NCI-H1417 treated with DMSO at 0.1 percent for 48 hours (cell line): ENCODE data around the gene HNRNPA2B1.

Source experiments
- DNase-seq: peaks from one replicate; lab custom pipeline; 2025; lab: John Stamatoyannopoulos, UW

The HNRNPA2B1 gene

DNA sequence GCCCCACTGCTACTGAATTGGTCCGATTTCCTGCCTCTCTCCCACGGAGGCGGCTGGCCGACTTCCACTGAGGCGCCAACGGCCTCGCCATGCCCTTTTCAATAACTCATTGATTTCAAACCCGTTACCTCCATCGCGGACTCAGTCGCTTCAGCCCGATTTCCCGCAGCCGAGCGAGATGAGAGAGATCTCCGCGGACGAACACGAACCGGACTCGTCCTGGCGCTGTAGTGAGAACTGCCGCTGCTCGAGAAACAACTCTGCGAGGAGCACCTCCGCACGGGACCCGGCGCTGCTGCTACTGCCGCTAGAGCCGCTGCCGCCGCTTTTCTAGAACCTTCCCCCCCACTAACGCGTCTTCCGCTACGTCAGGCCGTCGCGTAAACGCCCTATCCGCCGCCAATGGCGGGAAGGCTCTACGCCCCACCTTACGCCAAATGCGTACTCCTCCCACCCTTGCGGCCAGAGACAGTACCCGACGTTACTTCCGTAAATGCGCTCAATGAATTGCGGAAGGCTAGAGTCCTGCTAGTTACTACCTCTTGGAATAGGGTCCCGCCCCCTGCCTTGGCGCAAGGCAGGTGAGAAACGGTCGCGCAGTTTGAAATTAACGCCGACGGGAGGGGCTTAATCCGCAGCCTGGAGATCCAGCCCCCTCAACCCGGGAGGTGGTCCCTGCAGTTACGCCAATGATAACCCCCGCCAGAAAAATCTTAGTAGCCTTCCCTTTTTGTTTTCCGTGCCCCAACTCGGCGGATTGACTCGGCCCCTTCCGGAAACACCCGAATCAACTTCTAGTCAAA, at the start of gene HNRNPA2B1:
Gene HNRNPA2B1, minus strand, starts transcription at position 303 of the 803 bp plus-strand sequence. Its CDS starts 169 bp downstream, at position 134.
- peak; percentile 98 for DNase-seq

DNA sequence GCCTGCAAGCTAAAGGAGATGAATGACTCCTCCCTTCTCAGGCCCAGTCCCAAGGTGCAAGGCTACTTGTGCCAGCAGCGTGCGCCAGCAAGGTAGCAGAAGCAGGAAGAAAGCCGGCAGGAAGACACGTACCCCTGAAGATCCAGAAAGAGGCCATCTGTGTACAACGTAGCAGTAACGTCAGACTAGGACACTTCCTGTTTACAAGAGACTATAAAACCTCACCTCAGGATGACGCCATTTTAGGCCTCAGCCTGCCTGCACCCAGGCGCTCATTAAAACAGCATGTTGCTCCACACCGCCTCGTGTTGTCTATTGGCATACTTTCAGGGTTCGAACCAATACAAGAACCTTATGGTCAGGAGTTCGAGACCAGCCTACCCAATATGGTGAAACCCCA, 49.7 kb upstream of the HNRNPA2B1 start:
- no peak for DNase-seq

DNA sequence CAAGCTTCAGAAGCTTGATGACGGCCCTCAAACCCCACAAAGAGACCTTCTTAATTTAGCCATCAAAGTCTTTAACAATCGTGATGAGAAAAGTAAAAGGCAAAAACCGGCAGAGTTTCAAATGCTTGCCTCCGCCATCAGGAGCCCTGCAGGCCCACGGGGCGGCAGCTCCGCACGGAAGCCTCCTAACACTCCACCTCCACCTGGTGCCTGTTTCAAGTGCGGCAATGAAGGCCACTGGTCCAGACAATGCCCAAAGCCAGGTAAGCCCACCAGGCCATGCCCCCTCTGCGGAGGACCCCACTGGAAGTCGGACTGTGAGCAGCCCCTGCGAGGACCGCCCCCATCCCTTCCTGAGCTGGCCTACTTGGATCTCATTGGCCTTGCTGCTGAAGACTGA, 44.6 kb upstream of the HNRNPA2B1 start:
- no peak for DNase-seq

DNA sequence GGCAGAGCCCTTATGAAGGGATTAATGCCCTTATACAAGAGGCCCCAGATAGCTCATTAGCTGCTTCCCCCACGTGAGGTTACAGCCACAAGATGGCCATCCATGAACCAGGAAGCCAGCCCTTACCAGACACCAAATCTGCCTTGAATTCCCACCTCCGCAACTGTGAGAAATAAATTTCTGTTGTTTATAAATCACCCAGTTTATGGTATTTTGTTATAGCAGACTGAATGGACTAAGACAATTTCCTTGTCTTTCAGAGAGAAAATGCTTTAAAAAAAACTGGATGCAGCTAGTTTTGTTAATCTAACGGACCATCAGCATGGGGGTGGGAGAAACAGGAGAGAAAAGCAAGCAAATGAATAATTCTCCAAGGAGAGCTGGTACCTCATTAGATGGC, 37.5 kb upstream of the HNRNPA2B1 start:
- DNase-seq: no peak

DNA sequence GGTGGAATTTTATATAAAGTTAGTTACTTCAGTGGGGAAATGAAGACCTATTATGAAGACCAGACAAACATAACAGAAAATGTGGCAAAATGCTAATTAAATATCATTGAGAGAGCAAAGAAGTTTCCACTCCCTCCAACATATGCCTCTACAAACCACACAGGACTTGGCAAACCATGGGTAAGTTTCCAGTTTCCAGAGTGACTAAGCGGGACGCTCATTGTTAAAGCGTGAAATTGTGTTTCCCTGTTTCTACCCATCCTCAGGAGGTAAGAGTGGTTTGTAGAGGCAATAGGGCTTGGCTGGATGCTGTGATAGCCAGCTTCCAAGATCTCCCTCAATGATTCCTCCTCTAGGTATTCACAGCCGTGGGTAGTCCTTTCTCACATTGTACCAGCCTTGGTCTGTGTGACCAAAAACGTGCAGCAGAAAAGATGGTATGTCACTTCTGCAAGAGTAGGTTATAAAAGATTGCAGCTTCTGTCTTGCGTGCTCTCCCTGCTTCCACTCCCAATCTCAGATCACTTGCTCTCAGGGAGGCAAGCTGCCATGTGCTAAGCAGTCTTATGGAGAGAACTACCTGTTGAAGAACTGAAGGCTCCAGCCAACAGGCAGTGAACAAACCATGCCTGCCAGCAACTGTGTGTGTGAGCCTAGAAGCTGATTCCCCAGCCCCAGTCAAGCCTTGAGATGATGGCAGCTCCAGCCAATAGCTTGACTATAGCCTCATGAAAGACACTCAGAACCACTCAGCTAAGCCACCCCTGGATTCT, 36.7 kb upstream of the HNRNPA2B1 start:
- DNase-seq: no peak

DNA sequence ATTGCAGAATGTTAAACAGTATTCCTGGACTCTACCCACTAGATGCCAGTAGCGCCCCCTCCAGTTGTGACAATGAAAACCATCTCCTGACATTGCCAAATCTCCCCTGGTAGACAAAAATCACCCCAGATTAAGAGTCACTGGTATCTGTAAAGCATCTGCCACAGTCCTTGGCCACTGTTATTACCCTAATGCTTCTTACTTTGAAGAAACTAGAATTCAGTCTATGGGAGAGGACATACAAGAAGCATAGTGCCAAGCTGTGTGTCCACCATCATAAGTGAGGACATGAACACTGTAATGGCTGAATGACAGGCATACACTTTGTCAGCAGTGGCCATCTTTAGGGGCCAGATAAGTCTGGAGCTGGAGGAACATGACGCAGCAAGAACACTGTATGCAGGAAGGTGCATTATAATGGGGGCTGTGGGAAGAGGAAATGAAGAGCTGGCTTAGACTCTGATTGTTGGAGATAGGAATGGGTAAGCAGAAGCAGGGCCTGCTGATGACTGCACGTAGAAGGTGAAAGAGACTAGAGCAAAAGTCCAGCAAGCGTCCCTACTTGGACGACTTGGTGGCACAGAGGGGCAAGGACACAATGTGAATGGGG, 33.5 kb upstream of the HNRNPA2B1 start:
- no peak for DNase-seq

DNA sequence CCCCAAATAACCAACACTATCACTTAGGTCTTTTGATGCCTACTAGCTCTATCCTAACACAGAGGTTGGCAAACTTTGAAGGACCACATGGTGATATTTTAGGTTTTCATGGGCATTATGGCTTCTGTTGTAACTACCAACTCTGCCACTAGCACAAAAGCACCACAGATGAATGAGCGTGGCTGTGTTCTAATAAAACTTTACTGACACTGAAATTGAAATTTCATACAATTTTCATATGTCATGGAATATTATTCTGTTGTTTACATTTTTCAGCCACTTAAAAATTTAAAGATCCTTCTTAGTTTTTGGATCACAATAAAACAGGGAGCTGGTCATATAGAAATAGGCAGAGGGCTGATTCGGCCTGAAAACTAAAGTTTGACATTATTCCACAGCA, 27.4 kb upstream of the HNRNPA2B1 start:
- no peak for DNase-seq

DNA sequence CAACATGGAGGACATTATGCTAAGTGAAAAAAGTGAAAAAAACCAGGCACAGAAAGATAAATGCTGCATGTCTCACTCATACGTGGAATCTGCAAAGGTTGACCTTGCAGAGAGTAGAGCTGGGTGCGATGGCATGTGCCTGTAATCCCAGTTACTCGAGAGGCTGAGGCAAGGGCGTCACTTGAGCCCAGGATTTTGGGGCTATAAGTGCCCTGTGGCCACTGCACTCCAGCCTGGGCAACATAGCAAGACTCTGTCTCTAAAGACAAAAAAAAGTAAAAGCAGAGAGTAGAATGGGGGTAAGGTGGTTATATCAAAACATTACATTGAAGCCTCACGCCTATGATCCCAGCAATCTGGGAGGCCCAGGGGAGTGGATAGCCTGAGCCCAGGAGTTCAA, 23.8 kb upstream of the HNRNPA2B1 start:
- no peak for DNase-seq

DNA sequence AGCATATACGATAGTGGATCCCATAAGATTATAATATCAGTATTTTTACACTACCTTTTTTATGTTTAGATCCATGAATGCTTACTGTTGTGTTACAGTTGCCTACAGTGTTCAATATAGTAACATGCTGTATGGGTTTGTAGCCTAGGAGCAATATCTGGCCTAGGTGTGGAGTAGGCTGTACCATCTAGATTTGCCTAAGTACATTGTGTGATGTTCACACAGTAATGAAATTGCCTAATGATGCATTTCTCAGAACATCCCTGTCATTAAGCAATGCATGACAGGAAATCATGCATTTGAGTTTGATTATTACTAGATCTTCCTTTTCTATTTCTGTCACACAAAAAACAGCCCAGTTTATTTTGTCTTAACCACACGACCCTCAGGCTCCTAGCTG, 15.5 kb upstream of the HNRNPA2B1 start:
- DNase-seq: no peak

DNA sequence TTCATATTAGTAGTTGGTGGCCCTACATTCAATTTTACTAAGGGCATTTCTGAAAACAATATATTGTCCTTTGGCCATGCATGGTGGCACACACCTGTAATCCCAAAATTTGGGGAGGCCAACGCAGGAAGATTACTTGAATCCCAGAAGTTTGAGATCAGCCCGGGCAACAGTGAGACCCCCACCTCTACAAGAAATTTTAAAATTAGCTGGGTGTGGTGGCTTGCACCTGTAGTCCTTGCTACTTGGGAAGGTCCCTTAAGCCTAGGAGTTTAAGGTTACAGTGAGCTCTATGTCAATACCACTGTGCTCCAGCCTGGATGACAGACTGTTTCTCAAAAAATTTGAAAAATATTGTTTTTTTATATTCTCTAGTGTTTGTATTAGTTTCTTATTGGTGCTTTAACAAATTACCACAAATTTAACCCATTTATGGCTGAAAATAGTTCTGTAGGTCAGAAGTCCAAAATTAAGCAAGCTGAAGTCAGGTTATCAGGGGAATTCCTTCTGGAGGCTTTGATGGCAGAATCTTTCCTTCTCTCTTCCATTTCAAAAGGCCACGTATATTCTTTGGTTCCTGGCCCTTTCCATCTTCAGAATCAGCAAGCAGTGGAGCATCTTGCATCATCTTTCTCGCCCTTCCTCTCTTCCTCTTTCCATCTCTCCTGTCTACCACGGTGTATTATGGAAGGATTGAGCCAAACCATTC, 13.4 kb upstream of the HNRNPA2B1 start:
- no peak for DNase-seq

DNA sequence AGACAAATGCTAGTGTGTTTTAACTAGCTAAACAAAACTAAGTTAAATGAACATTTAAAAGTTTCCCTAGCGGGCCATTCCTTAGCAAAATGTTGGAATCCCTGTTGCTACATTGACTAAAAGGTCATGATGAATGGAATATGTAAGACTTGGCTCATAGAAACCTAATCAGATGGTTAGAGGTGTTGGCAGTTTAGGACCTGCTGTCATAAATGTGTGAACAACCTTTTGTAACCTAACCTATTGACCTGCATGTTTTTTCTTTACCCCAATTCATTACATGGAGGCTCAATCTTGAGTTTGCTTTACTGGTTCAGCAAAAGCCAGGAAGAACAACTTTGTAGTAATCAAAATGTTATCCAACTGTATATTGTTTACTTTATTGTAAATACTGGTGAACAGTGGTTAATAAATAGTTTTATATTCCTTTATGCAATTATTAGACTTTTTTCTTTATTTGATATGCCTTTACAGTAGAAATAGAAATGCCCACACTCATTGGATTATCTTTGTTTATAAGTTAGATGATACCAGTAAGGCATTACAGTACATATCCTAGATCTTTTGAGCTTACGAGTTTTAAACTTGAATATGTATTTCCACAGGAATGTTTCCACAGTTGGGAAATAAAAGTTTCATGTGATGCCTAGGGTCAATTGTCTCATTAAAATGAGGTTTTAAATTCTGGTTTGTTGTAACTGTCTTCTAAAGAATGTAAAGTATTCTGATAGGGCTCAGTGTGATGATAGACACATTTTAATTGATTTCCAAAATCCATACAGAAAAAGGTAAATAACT, 12.6 kb upstream of the HNRNPA2B1 start:
- DNase-seq: no peak

DNA sequence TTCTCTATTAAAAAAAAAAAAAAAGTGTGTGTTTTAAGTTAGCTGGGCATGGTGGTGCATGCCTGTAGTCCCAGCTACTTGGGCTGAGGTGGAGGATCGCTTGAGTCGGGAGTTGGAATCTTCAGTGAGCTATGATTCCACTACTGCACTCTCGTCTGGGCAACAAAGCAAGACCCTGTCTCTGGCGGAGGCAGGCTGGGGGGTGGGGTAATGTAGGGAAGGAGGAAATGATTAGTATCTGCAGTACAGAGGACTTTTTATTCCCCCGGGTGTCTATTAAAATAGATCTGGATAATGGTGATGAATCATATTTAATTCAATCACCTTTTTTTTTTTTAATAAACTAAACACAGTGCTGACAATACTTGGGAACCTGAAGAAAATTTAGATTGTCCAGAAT, 7.5 kb upstream of the HNRNPA2B1 start:
- no peak for DNase-seq

DNA sequence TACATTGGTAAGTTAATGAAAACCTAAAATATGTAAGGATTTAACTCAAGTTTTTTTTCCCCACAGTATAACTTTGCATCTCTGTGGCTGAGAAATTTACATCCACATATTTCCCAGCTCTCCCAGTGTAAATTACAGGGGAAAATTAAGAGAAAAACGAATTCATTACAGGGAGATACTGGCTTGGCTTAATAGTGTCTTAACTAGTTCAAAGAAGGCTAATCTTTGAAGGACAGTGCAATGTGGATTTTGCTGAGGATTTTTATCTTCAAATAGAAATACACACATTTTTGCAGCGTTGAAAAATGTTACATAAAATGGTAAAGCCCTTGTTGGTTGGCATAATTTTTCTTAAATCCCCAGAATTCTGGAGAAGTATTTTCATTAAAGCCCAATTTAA, 2.5 kb upstream of the HNRNPA2B1 start:
- no peak for DNase-seq

DNA sequence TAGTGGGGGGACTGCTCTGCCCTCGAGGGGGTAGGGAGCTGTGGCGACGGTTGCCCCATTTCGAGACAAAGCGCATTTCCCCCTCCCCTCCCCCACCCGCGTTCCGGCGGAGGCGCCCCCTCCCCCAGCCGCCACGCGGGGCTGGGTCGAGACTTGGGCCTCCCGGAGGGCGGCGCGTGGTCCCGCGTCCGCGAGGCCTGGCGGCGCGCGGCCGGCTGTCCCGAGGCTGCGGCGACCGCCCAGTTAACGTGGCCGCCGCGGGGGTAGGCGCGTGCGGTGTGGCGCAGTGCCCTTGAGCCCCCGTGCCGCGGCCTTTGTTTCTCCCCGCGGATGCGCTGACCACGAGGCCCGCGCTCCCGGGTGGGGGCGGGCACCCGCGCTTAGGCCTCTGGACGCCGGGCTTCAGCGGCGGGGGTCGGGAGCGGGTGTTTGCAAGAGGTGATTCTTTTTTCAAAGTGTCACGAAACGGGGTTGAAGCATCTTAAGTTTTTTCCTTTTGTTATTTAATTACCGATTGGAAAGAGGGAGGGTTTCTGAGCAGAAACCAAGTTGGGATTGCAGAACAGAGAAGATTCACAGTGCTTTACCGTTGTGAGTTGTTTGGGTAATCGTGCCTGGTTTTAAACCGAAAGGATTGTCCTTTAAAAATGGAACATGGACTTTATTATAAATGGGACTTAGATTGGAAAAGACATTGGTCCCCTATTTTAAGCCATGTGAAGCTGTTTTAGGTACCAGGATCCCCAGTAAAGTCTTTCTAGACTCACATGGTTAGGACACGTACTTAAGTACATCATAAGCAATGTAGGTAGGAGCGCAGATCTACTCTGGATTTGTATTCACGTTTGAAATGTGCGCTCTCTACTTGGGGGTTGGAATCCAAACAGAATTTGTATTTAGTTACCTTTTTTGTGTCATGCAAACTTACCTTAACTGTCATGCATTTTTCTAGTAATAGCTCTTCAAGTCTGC, 1.8 kb upstream of the HNRNPA2B1 start:
- DNase-seq: no peak

DNA sequence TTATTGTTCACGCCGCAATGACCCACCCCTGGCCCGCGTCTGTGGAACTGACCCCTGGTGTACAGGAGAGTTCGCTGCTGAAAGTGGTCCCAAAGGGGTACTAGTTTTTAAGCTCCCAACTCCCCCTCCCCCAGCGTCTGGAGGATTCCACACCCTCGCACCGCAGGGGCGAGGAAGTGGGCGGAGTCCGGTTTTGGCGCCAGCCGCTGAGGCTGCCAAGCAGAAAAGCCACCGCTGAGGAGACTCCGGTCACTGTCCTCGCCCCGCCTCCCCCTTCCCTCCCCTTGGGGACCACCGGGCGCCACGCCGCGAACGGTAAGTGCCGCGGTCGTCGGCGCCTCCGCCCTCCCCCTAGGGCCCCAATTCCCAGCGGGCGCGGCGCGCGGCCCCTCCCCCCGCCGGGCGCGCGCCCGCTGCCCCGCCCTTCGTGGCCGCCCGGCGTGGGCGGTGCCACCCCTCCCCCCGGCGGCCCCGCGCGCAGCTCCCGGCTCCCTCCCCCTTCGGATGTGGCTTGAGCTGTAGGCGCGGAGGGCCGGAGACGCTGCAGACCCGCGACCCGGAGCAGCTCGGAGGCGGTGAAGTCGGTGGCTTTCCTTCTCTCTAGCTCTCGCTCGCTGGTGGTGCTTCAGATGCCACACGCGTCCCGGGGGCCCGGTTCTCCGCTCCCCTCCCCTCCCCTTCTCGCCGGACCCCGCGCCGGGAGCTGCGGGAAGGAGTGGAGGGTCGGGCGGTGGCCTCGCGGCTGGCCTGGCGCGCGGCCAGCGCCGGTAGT, 887 bp upstream of the HNRNPA2B1 start, which contains the start of gene CBX3:
Gene CBX3, plus strand, starts transcription at position 499 of the 772 bp plus-strand sequence. CDS start 1,254 bp downstream, outside the sequence.
- DNase-seq: peak; percentile 97

DNA sequence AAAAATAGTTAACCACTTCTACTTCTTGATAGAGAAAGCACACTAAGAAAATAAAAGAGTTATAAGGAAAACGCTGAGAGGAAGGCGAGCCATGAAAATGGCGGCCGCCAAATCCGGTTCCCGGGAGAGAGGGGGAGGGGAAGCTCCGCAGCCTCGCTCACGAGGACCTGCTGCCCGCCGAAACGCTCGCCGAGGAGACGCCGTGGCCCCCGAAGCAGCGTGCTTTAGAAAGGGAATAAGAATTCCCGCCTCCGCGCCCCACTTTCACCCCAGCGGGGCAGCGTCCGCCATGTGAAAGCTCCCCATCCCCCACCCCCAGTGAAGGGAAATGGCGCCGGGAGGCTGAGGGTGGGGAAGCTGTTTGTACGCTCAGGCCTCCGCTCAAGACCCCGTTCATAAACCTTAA, 505 bp downstream of the HNRNPA2B1 start:
- DNase-seq: no peak

DNA sequence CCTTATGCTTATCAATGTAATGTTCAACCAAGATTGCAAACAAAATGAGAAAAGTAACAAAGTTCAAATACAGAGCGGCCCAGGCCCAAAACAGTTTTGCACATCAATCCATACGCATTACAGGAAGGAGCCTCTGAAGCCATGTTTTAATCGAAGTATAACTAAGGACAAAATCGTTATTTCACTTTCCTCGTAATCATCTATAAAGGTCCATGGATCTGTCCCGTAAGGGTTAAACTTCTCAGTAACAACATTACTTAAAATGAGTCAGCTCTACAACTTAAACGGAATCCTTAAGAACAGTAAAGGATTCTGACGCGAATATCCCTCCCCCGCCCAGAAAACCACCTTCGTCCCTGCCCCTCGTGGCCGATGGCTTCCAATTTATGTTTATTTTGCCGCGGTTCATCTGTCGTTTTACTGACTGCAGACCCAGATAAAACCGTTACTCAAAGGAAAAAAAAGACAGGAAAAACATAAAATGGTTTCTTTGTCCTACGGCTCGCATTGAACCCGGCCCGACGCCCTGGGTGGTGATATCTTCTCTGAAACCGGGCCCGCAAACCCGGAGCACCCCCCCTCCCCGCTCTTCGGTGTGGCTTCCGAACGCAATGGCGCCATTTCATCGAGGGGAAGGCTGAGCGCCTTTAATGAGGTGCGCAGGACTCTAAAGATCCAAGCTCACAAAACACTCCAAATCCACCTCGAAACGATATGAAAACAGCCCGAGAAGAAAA, 1.1 kb downstream of the HNRNPA2B1 start:
- no peak for DNase-seq

DNA sequence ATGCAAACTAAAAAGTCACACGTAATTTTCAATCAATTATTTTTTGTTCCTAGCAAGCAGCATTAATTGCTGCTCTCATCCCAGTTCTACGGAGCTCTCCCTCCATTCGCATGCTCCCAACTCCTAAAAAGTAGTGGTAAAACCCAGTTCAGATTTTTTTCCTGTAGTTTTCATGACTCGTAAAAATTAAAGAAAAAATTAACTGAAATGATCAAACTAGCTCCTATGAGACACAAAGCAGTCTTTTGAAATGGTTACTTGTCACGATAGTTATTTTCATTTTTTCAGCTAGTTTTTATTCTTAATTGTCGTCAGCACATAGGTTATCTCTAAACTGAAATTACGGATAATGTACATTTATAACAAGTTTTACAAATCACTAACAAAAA, 1.8 kb downstream of the HNRNPA2B1 start:
- DNase-seq: no peak
